Measurements from ENCODE around the gene MYO18B. TPM values are rescaled to one million over a fixed set of nuclear protein-coding genes. Genes with fewer than 3 reads are reported as not detected.

Gene MYO18B
- polyA plus RNA-seq, 1 donor (not counting 4 experiments of a cell fraction or from before 2014, with no cell fraction given), result not detected

- Histone ChIP-seq H3K27ac (ENCODE audit: control insufficient read depth, insufficient read depth, low read length) (no peak overlapping the region), H4K20me1 (ENCODE audit: control insufficient read depth, extremely low read depth, insufficient read depth, low read length) (no peaks in the 10 kb centered on the region), H3K4me2 (ENCODE audit: control insufficient read depth, extremely low read depth, insufficient read depth, low read depth, low read length) (no peak overlapping the region), H3K79me2 (ENCODE audit: control insufficient read depth, insufficient read depth, low read length) (no peaks in the 10 kb centered on the region), H3K9me3 (ENCODE audit: control insufficient read depth, low read depth, low read length) (no peaks in the 10 kb centered on the region), H2AFZ (ENCODE audit: control insufficient read depth, low read length) (no peak overlapping the region), H3K9me1 (ENCODE audit: control insufficient read depth, extremely low read depth, insufficient read depth, low read length) (no peaks in the 10 kb centered on the region), H3K27me3 (ENCODE audit: control insufficient read depth, extremely low read depth, insufficient read depth, low read length) (peaks cover 3% of the 10 kb centered on the region), H3K9ac (ENCODE audit: control insufficient read depth, extremely low read depth, insufficient read depth, low read length) (no peak overlapping the region), H3K36me3 (ENCODE audit: control insufficient read depth in 2 of 2, extremely low read depth in 1 of 2, insufficient read depth in 2 of 2, low read length in 2 of 2) (no peaks in the 10 kb centered on the region), H3K4me3 (ENCODE audit: control insufficient read depth in 2 of 3, extremely low read depth in 1 of 3, insufficient read depth in 2 of 3, low read depth in 1 of 3, low read length in 3 of 3) (no peak overlapping the region), H3K4me1 (ENCODE audit: control insufficient read depth, extremely low read depth, insufficient read depth, low read length) (no peaks in the 10 kb centered on the region)
- no peak for DNase-seq (ENCODE audit: low read depth, low spot score)
- no peak for FAIRE-seq
- dilution Hi-C loops (cut with MboI; ENCODE audit: extremely low pct_ligation_motif_present, low sequenced_read_pairs), result no loop called here
- TF ChIP-seq, protein P1, sequence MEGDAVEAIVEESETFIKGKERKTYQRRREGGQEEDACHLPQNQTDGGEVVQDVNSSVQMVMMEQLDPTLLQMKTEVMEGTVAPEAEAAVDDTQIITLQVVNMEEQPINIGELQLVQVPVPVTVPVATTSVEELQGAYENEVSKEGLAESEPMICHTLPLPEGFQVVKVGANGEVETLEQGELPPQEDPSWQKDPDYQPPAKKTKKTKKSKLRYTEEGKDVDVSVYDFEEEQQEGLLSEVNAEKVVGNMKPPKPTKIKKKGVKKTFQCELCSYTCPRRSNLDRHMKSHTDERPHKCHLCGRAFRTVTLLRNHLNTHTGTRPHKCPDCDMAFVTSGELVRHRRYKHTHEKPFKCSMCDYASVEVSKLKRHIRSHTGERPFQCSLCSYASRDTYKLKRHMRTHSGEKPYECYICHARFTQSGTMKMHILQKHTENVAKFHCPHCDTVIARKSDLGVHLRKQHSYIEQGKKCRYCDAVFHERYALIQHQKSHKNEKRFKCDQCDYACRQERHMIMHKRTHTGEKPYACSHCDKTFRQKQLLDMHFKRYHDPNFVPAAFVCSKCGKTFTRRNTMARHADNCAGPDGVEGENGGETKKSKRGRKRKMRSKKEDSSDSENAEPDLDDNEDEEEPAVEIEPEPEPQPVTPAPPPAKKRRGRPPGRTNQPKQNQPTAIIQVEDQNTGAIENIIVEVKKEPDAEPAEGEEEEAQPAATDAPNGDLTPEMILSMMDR (optimal IDR thresholded peaks at IDR 0.05 in 1 of 3, IDR thresholded peaks at IDR 0.05 in 1 of 3, conservative IDR thresholded peaks at IDR 0.05 in 1 of 3; ENCODE audit: extremely low read depth in 1 of 3, insufficient read depth in 2 of 3, low read length in 3 of 3), result no peak
- no peak for TF ChIP-seq EZH2 (IDR thresholded peaks at IDR 0.05; ENCODE audit: low read length)
Observed at GRCh38 chr22:25928038-25928437, 186.1 kb downstream of the MYO18B start.

- no peak overlapping the region for H3K4me3 ChIP-seq (ENCODE audit: control insufficient read depth in 2 of 3, extremely low read depth in 1 of 3, insufficient read depth in 2 of 3, low read depth in 1 of 3, low read length in 3 of 3)
- H3K79me2 ChIP-seq (ENCODE audit: control insufficient read depth, insufficient read depth, low read length), result no peaks in the 10 kb centered on the region
- FAIRE-seq (no peak), DNase-seq (ENCODE audit: low read depth, low spot score) (no peak)
- no peak for TF ChIP-seq EZH2 (IDR thresholded peaks at IDR 0.05; ENCODE audit: low read length)
- TF ChIP-seq, protein P1 (optimal IDR thresholded peaks at IDR 0.05 in 1 of 3, IDR thresholded peaks at IDR 0.05 in 1 of 3, conservative IDR thresholded peaks at IDR 0.05 in 1 of 3; ENCODE audit: extremely low read depth in 1 of 3, insufficient read depth in 2 of 3, low read length in 3 of 3), result no peak
- no peaks in the 10 kb centered on the region for H3K4me1 ChIP-seq (ENCODE audit: control insufficient read depth, extremely low read depth, insufficient read depth, low read length)
- no peak overlapping the region for H3K9ac ChIP-seq (ENCODE audit: control insufficient read depth, extremely low read depth, insufficient read depth, low read length)
- H4K20me1 ChIP-seq (ENCODE audit: control insufficient read depth, extremely low read depth, insufficient read depth, low read length), result no peaks in the 10 kb centered on the region
- no peaks in the 10 kb centered on the region for H3K9me1 ChIP-seq (ENCODE audit: control insufficient read depth, extremely low read depth, insufficient read depth, low read length)
- H3K4me2 ChIP-seq (ENCODE audit: control insufficient read depth, extremely low read depth, insufficient read depth, low read depth, low read length), result no peak overlapping the region
- no peaks in the 10 kb centered on the region for H3K9me3 ChIP-seq (ENCODE audit: control insufficient read depth, low read depth, low read length)
- dilution Hi-C loops (cut with MboI; ENCODE audit: extremely low pct_ligation_motif_present, low sequenced_read_pairs), result no loop called here
- no peak overlapping the region for H3K27ac ChIP-seq (ENCODE audit: control insufficient read depth, insufficient read depth, low read length)
- no peaks in the 10 kb centered on the region for H3K36me3 ChIP-seq (ENCODE audit: control insufficient read depth in 2 of 2, extremely low read depth in 1 of 2, insufficient read depth in 2 of 2, low read length in 2 of 2)
- no peak overlapping the region for H2AFZ ChIP-seq (ENCODE audit: control insufficient read depth, low read length)
- H3K27me3 ChIP-seq (ENCODE audit: control insufficient read depth, extremely low read depth, insufficient read depth, low read length), result peaks cover 3% of the 10 kb centered on the region
Observed at GRCh38 chr22:25929321-25929878, 187.4 kb downstream of the MYO18B start.

All from keratinocyte (primary cell).